HEK293T (cell line): ENCODE data around the gene FGF2.

Experiments
- ARNT ChIP-seq: fragments of 450-650 bp; IDR thresholded peaks from 2 replicates; pipeline ENCODE4 v1.6.1; 2017; ENCODE audit warnings: mild to moderate bottlenecking
- BHLHE40 ChIP-seq: fragments of 450-650 bp; IDR thresholded peaks from 2 replicates; pipeline ENCODE4 v1.6.1; 2016; ENCODE audit warnings: mild to moderate bottlenecking, moderate library complexity, borderline replicate concordance
- FOXA1 ChIP-seq: fragments of 450-650 bp; IDR thresholded peaks from 2 replicates; pipeline ENCODE4 v1.6.1; 2016; ENCODE audit warnings: mild to moderate bottlenecking
- FOXM1 ChIP-seq: fragments of 450-650 bp; IDR thresholded peaks from 2 replicates; pipeline ENCODE4 v1.6.1; 2017; ENCODE audit warnings: mild to moderate bottlenecking, borderline replicate concordance
- L3MBTL2 ChIP-seq: fragments of 450-650 bp; conservative IDR thresholded peaks from 2 replicates; pipeline ENCODE4 v1.6.1; 2016; ENCODE audit warnings: mild to moderate bottlenecking
- PKNOX1 ChIP-seq: fragments of 450-650 bp; IDR thresholded peaks from 2 replicates; pipeline ENCODE4 v1.6.1; 2016
- SP1 ChIP-seq: fragments of 450-650 bp; IDR thresholded peaks from 2 replicates; pipeline ENCODE4 v1.6.1; 2017
- TARDBP ChIP-seq: fragments of 450-650 bp; IDR thresholded peaks from 2 replicates; pipeline ENCODE4 v1.6.1; 2016

GRCh38 chr4:122822466-122822865 is 4.2 kb upstream of the FGF2 start:
- TF ChIP-seq FOXM1 (no peak), TARDBP (no peak), PKNOX1 (no peak), BHLHE40 (no peak), FOXA1 (no peak), ARNT (no peak), L3MBTL2 (no peak), SP1 (no peak)
